HG02588 (cell line): ENCODE measurements around the gene PLOD3.

ENCODE experiments used
- ATAC-seq: cut with Tn5 transposase; IDR thresholded peaks from one replicate; pipeline ENCODE4 v1.9.1; 2021; ENCODE audit warnings: mild to moderate bottlenecking, moderate library complexity; ENCODE audit not compliant: unreplicated experiment

PLOD3 gene

GRCh38 chr7:101166909-101167644 lies 50.3 kb downstream of the PLOD3 start:
- ATAC-seq, result no peak

- no peak for ATAC-seq
Observed at GRCh38 chr7:101166648-101166908, 50.8 kb downstream of the PLOD3 start.

- no peak for ATAC-seq
Observed at GRCh38 chr7:101165958-101166647, 51.3 kb downstream of the PLOD3 start.

GRCh38 chr7:101165075-101165957 lies 52.1 kb downstream of the PLOD3 start, which contains the start of gene VGF:
Gene VGF, minus strand, starts transcription at chr7:101165569. Its CDS starts 726 bp downstream, at chr7:101164843.
- ATAC-seq, result peak; percentile 70

- ATAC-seq, result no peak
Observed at GRCh38 chr7:101164071-101164840, 53.1 kb downstream of the PLOD3 start.

- no peak for ATAC-seq
Observed at GRCh38 chr7:101163279-101164070, 53.9 kb downstream of the PLOD3 start.

- no peak for ATAC-seq
Observed at GRCh38 chr7:101162551-101163278, 54.7 kb downstream of the PLOD3 start.

- no peak for ATAC-seq
Observed at GRCh38 chr7:101161692-101162471, 55.5 kb downstream of the PLOD3 start.

GRCh38 chr7:101160910-101161309 lies 56.5 kb downstream of the PLOD3 start:
- ATAC-seq, result no peak

- no peak for ATAC-seq
Observed at GRCh38 chr7:101159696-101160674, 57.4 kb downstream of the PLOD3 start.

- no peak for ATAC-seq
Observed at GRCh38 chr7:101156866-101157589, 60.4 kb downstream of the PLOD3 start.

GRCh38 chr7:101156277-101156676 lies 61.1 kb downstream of the PLOD3 start:
- ATAC-seq, result no peak
